GM19238 (cell line): Measurements from ENCODE around the gene FGFR3.
"Not testable (repeated sequence)": the region's sequence is repeated elsewhere in the genome, so short reads cannot be mapped to it uniquely, and the experiment has no call there.

Source experiments
- DNase-seq: peaks from one replicate; pipeline ENCODE4 v3.0.0; 2011; ENCODE audit warnings: low spot score; ENCODE audit not compliant: insufficient read length

Gene FGFR3

GRCh38 chr4:1841201-1841886 lies 48.3 kb downstream of the FGFR3 start:
- DNase-seq: no peak

GRCh38 chr4:1841887-1842210 lies 48.8 kb downstream of the FGFR3 start:
- DNase-seq: no peak

DNA sequence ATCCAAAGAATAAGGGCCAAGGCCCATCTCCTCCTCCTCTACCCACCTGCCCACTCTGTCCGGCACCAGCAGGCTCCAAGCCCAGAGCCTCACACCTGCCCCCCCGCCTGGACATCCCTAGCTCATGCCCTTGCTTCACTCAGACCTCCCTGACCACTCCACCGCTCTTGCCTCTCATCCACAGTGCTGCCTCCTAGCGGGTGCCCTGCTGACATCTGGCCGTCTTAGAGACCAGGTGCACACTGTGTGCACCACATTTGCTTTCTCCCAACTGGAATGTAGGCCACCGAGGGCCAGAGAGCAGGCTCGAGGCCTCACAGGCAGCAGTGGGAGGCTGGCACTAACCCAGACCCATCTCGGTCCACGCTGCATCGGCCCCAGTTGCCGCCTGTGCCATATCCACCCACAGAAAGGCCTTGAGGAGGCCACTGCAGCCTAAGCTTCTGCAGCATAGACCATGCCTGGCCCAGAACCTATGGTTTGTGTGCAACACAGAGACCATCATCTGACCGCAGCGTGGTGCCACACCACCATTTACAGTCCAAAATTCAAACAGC lies 49.3 kb downstream of the FGFR3 start:
- no peak for DNase-seq

GRCh38 chr4:1842993-1843448 lies 49.9 kb downstream of the FGFR3 start:
- DNase-seq: no peak

GRCh38 chr4:1843852-1844251 lies 50.8 kb downstream of the FGFR3 start:
- DNase-seq: no peak

GRCh38 chr4:1844618-1845017 lies 51.5 kb downstream of the FGFR3 start:
- not testable (repeated sequence) for DNase-seq

- no peak for DNase-seq
Measured at GRCh38 chr4:1846580-1846979, 53.5 kb downstream of the FGFR3 start.

DNA sequence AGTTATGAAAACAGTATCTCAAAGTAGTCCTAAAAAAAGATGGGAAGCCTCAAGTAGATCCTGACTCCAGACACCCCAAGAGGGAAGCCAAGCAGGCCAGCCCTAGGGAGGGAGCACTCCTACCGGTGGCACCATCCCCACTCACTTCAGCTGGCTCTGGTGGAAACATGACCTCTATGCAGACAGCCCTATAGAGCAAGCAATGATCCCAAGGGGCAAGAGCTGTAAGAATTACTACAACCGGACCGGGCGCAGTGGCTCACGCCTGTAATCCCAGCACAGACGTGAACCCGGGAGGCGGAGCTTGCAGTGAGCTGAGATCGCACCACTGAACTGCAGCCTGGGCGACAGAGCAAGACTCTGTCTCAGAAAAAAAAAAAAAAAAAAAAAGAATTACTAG lies 57.2 kb downstream of the FGFR3 start:
- no peak for DNase-seq

GRCh38 chr4:1851160-1851559 lies 58.1 kb downstream of the FGFR3 start:
- DNase-seq: no peak

DNA sequence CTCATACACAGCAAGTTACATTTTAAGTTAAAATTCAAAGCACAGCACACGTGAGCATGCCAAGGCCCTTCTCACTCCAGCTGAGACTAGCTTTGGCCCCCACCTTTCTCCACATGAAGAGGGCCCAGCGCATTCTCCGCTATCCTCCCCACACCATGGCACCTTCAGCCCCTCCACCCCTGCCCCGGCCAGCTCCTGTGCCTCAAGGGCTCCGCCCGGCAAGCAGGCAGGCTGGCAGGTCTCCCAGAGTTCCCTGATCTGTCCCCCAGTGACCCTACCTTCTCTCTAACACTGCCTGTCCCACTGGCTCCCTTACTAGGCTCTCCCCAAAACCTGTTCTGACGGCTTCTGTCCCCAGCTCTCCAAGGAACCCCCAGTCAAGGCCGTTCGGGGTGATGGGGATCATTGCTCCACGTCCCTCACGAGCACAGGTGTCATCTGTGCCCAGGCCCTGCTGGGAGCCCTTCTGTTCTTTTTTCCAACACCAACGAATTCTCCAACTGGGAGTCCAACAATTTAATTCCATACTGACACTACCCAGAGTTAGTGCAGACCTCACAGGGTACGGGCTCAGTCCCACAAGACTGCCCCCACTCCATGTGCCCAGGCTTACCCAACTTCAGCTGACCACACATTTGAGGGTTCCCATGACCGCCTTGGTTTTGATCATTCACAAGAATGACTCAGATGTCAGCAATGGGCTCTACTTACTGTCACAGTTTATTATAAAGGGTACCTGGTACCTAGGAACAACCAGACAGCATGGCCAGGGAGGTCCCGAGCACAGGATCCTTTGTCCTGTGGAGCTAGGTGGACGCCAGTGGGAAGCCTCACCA lies 58.7 kb downstream of the FGFR3 start:
- no peak for DNase-seq

DNA sequence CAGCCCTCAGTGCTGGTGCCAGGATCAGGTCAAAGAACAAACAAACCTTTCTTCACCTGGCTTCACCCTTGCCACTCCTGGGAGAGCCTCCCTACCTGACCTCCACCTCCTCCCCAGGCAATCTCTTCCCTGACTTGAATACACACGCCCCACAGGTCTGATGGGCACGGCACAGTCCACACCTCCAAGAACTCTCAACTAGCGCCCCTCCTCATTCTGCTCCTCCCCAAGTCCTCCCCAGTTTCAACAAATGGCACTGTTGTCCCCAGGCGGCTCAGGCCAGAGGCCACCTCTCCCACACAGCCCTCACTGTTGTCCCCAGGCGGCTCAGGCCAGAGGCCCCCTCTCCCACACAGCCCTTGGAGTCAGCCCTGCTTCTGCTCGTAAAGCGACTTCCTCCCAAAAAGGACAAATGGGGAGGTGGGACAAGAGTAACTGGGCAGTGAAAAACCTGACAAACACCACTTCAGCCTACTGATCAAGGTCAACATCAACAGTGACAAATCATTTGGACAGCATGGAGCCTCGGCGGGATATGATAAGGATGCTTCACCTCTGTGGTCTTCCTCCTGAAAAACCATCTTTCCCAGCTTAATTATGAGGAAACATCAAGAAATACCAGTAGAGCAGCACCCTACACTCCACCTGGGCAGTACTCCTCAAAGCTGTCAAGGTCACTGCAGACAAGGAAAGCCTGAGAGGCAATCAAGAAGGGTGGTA lies 60.0 kb downstream of the FGFR3 start:
- no peak for DNase-seq

GRCh38 chr4:1854752-1855151 lies 61.7 kb downstream of the FGFR3 start:
- no peak for DNase-seq

GRCh38 chr4:1855333-1856070 lies 62.4 kb downstream of the FGFR3 start:
- DNase-seq: peak; percentile 46

GRCh38 chr4:1856071-1856942 lies 63.2 kb downstream of the FGFR3 start, which contains the start of gene LETM1:
Gene LETM1, minus strand, starts transcription at chr4:1856156. Its CDS starts 206 bp downstream, at chr4:1855950.
- DNase-seq: peak; percentile 99

- DNase-seq: no peak
Measured at GRCh38 chr4:1856943-1857699, 64.0 kb downstream of the FGFR3 start.

- no peak for DNase-seq
Measured at GRCh38 chr4:1857931-1858330, 64.8 kb downstream of the FGFR3 start.
